Hematopoietic multipotent progenitor cell treated with erythropoietin and hydrocortisone succinate and interleukin-3 and kit ligand, for 17 days (in vitro differentiated cells): ENCODE results near the gene TMIGD3.

Experiments used
- DNase-seq: peaks from one replicate; pipeline ENCODE4 v3.0.0-alpha.2; 2015; ENCODE audit warnings: low spot score

TMIGD3 gene

DNA sequence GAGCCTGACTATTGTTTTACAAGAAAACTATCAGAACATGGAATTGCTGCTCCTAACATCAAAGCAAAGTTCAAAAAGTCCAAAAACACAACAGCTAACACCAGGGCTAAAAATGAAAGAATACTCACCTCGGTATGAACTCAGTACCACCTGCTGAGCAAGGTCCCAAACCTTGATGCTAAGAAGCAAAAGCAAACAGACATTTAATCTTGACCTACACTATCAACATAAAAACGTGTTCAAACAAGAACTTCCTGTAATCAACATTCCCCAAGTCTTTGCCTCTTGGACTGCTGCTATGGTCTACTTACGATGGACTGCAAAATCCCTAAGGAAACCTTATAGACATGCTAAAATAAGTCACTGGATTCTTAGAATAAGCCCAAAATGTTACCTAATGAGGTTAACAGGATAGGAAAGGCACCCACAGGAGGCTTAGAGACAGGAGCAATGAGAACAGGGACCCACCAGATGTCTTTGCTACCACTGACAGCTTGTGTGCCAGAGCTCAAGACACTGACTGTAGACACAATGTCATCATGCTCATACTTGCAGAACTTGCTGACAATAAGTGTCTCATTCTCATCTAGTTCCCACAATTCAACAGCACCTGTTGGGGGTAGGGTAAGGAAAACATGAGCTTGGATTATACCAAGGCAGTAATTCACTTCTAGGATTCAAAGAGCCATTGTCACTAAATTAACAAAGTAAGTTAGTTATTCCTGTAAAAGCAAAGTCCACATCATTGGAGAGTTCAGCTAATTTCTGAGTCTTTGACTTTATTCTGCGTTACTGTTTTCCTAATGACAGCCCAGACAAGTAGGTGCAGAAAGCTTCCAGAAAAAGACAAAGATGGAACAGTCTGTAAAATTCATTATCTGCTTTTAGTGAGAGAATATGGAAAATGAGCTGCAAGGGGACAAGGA is 56.2 kb downstream of the TMIGD3 start:
- DNase-seq = no peak

- no peak for DNase-seq
Measured at GRCh38 chr1:111446546-111446945, 56.9 kb downstream of the TMIGD3 start.

GRCh38 chr1:111444031-111444430 is 59.4 kb downstream of the TMIGD3 start:
- DNase-seq = no peak

GRCh38 chr1:111442457-111442856 is 61.0 kb downstream of the TMIGD3 start:
- no peak for DNase-seq

GRCh38 chr1:111441573-111442192 is 61.8 kb downstream of the TMIGD3 start:
- peak; percentile 17 for DNase-seq

GRCh38 chr1:111439461-111440351 is 63.7 kb downstream of the TMIGD3 start:
- DNase-seq = no peak

DNA sequence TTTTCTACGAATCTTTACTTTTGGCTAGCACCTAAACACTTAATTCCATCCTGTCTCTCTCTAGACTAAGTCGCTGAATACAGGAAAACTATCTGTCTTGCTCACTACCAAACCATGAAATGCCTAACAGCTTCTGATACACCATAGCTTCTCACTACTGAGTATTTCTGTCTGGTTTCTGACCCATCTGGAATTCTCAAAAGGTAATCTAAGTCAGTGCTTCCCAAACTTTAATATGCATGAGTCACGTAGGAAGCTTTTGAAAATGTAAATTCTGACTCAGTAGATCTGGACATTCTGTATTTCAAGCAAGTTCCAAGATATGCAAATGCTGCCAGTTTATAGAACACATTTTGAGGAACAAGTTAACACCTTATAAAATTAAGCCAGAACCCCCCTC is 66.7 kb downstream of the TMIGD3 start:
- no peak for DNase-seq
